Smooth muscle cell (in vitro differentiated cells): ENCODE data around the gene CEP104. TPM values are rescaled to one million over a fixed set of nuclear protein-coding genes. Genes with fewer than 3 reads are reported as not detected.
A peak's percentile ranks its signal among the peaks of the same experiment; 100 is the strongest.

ENCODE experiments used
- DNase-seq: peaks from one replicate; lab custom pipeline; 2025; ENCODE audit not compliant: unreplicated experiment; lab: John Stamatoyannopoulos, UW
- H2AFZ ChIP-seq: fragments of 200-600 bp; sonication (generic); 2 replicates; pipeline ENCODE4 v1.6.0; 2016; ENCODE audit warnings: antibody characterized with exemption, low read depth, mild to moderate bottlenecking
- H3F3A ChIP-seq: fragments of 200-600 bp; sonication (generic); 2 replicates; pipeline ENCODE4 v1.6.0; 2017; ENCODE audit warnings: antibody characterized with exemption, low read depth
- H3K27ac ChIP-seq: fragments of 200-600 bp; sonication (generic); 2 replicates; pipeline ENCODE4 v1.5.1; 2016; ENCODE audit warnings: low read depth, mild to moderate bottlenecking
- H3K27me3 ChIP-seq: fragments of 200-600 bp; sonication (generic); 2 replicates; pipeline ENCODE4 v1.6.1; 2016; ENCODE audit warnings: low read depth, mild to moderate bottlenecking
- H3K36me3 ChIP-seq: fragments of 200-600 bp; sonication (generic); 2 replicates; pipeline ENCODE4 v1.5.1; 2016; ENCODE audit warnings: low read depth
- H3K4me1 ChIP-seq: fragments of 200-600 bp; sonication (generic); 2 replicates; pipeline ENCODE4 v1.5.1; 2016; ENCODE audit warnings: low read depth
- H3K4me2 ChIP-seq: fragments of 200-600 bp; sonication (generic); 2 replicates; pipeline ENCODE4 v1.6.0; 2016; ENCODE audit warnings: mild to moderate bottlenecking
- H3K4me3 ChIP-seq: fragments of 200-600 bp; sonication (generic); 2 replicates; pipeline ENCODE4 v1.5.1; 2016; ENCODE audit warnings: mild to moderate bottlenecking
- H3K79me2 ChIP-seq: fragments of 200-600 bp; sonication (generic); 2 replicates; pipeline ENCODE4 v1.6.0; 2016; ENCODE audit warnings: low read depth, mild to moderate bottlenecking
- H3K9ac ChIP-seq: fragments of 200-600 bp; sonication (generic); 2 replicates; pipeline ENCODE4 v1.6.0; 2016; ENCODE audit warnings: low read depth
- H3K9me3 ChIP-seq: fragments of 200-600 bp; sonication (generic); replicated peaks from 2 replicates; pipeline ENCODE4 v1.5.1; 2016; ENCODE audit warnings: low read depth
- H4K20me1 ChIP-seq: fragments of 200-600 bp; sonication (generic); 2 replicates; pipeline ENCODE4 v1.6.0; 2016; ENCODE audit warnings: low read depth
- CTCF ChIP-seq: fragments of 200-600 bp; sonication (generic); IDR thresholded peaks from 2 replicates; pipeline ENCODE4 v1.5.1; 2017; ENCODE audit warnings: borderline replicate concordance, mild to moderate bottlenecking, antibody characterized with exemption; ENCODE audit not compliant: insufficient read depth, poor library complexity, severe bottlenecking
- WGBS: methylation state at CpG from one replicate; pipeline ENCODE4 v1.1.7; 2016; ENCODE audit warnings: low lambda C conversion rate; 5-methylcytosine and 5-hydroxymethylcytosine counted together
- polyA plus RNA-seq: library from polyadenylated mRNA; unstranded; fragments of >200 nt; fragmentation: Nextera tagmentation; extraction: Ambion mirVana; gene quantifications from 2 replicates; pipeline ENCODE4 v1.2.1, GENCODE V29; 2016
- total RNA-seq: library from RNA; depleted of rRNA; stranded (reverse); fragments of >200 nt; gene quantifications from 2 replicates; pipeline ENCODE4 v1.2.3, GENCODE V29; 2014

The CEP104 gene
- total and polyA plus RNA-seq, 2 experiments from 2014 or later, result 16.8 to 25.4 TPM

- Histone ChIP-seq H3F3A (no peaks in the 10 kb centered on the region), H3K9ac (no peak overlapping the region), H3K4me1 (no peaks in the 10 kb centered on the region), H3K9me3 (no peaks in the 10 kb centered on the region), H3K4me3 (no peak overlapping the region), H3K79me2 (no peaks in the 10 kb centered on the region), H3K27me3 (no peaks in the 10 kb centered on the region), H3K27ac (no peak overlapping the region), H3K36me3 (no peaks in the 10 kb centered on the region), H3K4me2 (no peak overlapping the region), H2AFZ (no peak overlapping the region), H4K20me1 (no peaks in the 10 kb centered on the region)
- DNase-seq, result no peak
- no peak for TF ChIP-seq CTCF
- 97% methylated on average over 19 of the region's 19 CpGs for WGBS
These were observed 48.4 kb upstream of the CEP104 start for GRCh38 chr1:3905266-3905952.

GRCh38 chr1:3904843-3905185 lies 47.8 kb upstream of the CEP104 start:
- Histone ChIP-seq H4K20me1 (no peaks in the 10 kb centered on the region), H3F3A (no peaks in the 10 kb centered on the region), H3K9ac (no peak overlapping the region), H3K27me3 (no peaks in the 10 kb centered on the region), H3K79me2 (peaks cover 2% of the 10 kb centered on the region), H3K36me3 (no peaks in the 10 kb centered on the region), H2AFZ (no peak overlapping the region), H3K4me3 (no peak overlapping the region), H3K27ac (no peak overlapping the region), H3K9me3 (no peaks in the 10 kb centered on the region), H3K4me2 (no peak overlapping the region), H3K4me1 (no peaks in the 10 kb centered on the region)
- no peak for DNase-seq
- WGBS, result 73% methylated on average over 4 of the region's 4 CpGs
- peak; percentile 19 for TF ChIP-seq CTCF

- no peaks in the 10 kb centered on the region for H3K36me3 ChIP-seq
- peaks cover 8% of the 10 kb centered on the region for H3K79me2 ChIP-seq
- no peak overlapping the region for H3K9ac ChIP-seq
- no peak for TF ChIP-seq CTCF
- no peak overlapping the region for H3K4me3 ChIP-seq
- no peaks in the 10 kb centered on the region for H4K20me1 ChIP-seq
- 91% methylated on average over 24 of the region's 24 CpGs for WGBS
- H2AFZ ChIP-seq, result no peak overlapping the region
- H3K4me2 ChIP-seq, result no peak overlapping the region
- H3K4me1 ChIP-seq, result no peaks in the 10 kb centered on the region
- no peak for DNase-seq
- no peaks in the 10 kb centered on the region for H3F3A ChIP-seq
- no peak overlapping the region for H3K27ac ChIP-seq
- H3K27me3 ChIP-seq, result no peaks in the 10 kb centered on the region
- no peaks in the 10 kb centered on the region for H3K9me3 ChIP-seq
These were observed 47.2 kb upstream of the CEP104 start for GRCh38 chr1:3904006-3904842.
